ENCODE data around the gene HS6ST1. TPM values are rescaled to one million over a fixed set of nuclear protein-coding genes. Genes with fewer than 3 reads are reported as not detected.
A peak's percentile ranks its signal among the peaks of the same experiment; 100 is the strongest.
"Not testable (repeated sequence)": the region's sequence is repeated elsewhere in the genome, so short reads cannot be mapped to it uniquely, and the experiment has no call there.

Gene HS6ST1
- total and polyA plus RNA-seq, 10 donors: 7.2 to 99.5 (median 57.0) TPM

- no peak for TF ChIP-seq POLR2A (IDR thresholded peaks at IDR 0.05)
- TF ChIP-seq POLR2AphosphoS5 (IDR thresholded peaks at IDR 0.05): no peak
- TF ChIP-seq CTCF (IDR thresholded peaks at IDR 0.05 in 8 of 11, conservative IDR thresholded peaks at IDR 0.05 in 3 of 11): no peak
- Histone ChIP-seq H3K36me3 (peaks cover 0 to 9% (median 0%) of the 10 kb centered on the region in 6 donors), H3K9me3 (no peaks in the 10 kb centered on the region), H3K27ac (peak overlapping the region in 6 of 8 donors; percentile 44 to 88 (median 85)), H3K27me3 (replicated peaks in 1 of 7) (peaks cover 0 to 29% (median 0%) of the 10 kb centered on the region in 7 donors), H3K4me3 (no peak overlapping the region), H3K4me1 (peaks cover 25 to 66% (median 55%) of the 10 kb centered on the region in 6 donors)
- peak; percentile 78 for DNase-seq
- WGBS, 5 donors: 68 to 84% (median 82%) methylated on average over 4 to 11 of the region's 11 CpGs
- intact Hi-C loops (cut with DNase I; ENCODE audit: low total_unique reads): loop anchor here (10.0 kb wide), 2 partner anchors 214 to 414 kb away; no protein-coding TSS in a partner anchor
Observed at GRCh38 chr2:128320192-128320905, 1.7 kb upstream of the HS6ST1 start.

- Histone ChIP-seq H3K9me3 (no peaks in the 10 kb centered on the region), H3K4me1 (peaks cover 29 to 72% (median 62%) of the 10 kb centered on the region in 6 donors), H3K27ac (peak overlapping the region in 7 of 8 donors; percentile 19 to 88 (median 85)), H3K4me3 (peak overlapping the region in 7 of 8 donors; percentile 37 to 94 (median 83)), H3K36me3 (peaks cover 0 to 13% (median 0%) of the 10 kb centered on the region in 6 donors), H3K27me3 (replicated peaks in 1 of 7) (peaks cover 0 to 29% (median 0%) of the 10 kb centered on the region in 7 donors)
- intact Hi-C loops (cut with DNase I; ENCODE audit: low total_unique reads): loop anchor here (10.0 kb wide), 3 partner anchors 215 to 1525 kb away; no protein-coding TSS in a partner anchor
- TF ChIP-seq POLR2A (IDR thresholded peaks at IDR 0.05) (no peak), POLR2AphosphoS5 (IDR thresholded peaks at IDR 0.05) (peak in 2 of 3 donors; percentile 70 to 71)
- DNase-seq: peak; percentile 85
- 71 to 81% (median 80%) methylated on average over 16 to 38 of the region's 38 CpGs for WGBS, 5 donors
Observed at GRCh38 chr2:128319631-128320191, 1.0 kb upstream of the HS6ST1 start.

GRCh38 chr2:128318245-128318644 lies 423 bp downstream of the HS6ST1 start:
- not testable (repeated sequence) for H3K9me3 ChIP-seq
- Histone ChIP-seq H3K27ac (peak overlapping the region in 5 of 8 donors; percentile 54 to 87 (median 73)), H3K27me3 (replicated peaks in 1 of 7) (peaks cover 0 to 29% (median 0%) of the 10 kb centered on the region in 7 donors), H3K36me3 (peaks cover 0 to 21% (median 0%) of the 10 kb centered on the region in 6 donors), H3K4me3 (peak overlapping the region; percentile 37 to 94 (median 83)), H3K4me1 (peaks cover 37 to 87% (median 75%) of the 10 kb centered on the region in 6 donors)
- intact Hi-C loops (cut with DNase I; ENCODE audit: low total_unique reads): loop anchor here (10.0 kb wide), 1 partner anchor 1527 kb away; no protein-coding TSS in a partner anchor
- peak; percentile 86 for DNase-seq
- 0 to 2% (median 1%) methylated on average over 29 to 47 of the region's 55 CpGs; no CpG with 5 or more reads in 1 of the 5 donors for WGBS, 5 donors

- WGBS, 5 donors: 0 to 2% (median 1%) methylated on average over 23 to 29 of the region's 40 CpGs; no CpG with 5 or more reads in 1 of the 5 donors
- DNase-seq, H3K9me3 ChIP-seq: not testable (repeated sequence)
- H3K36me3 ChIP-seq: peaks cover 0 to 21% (median 0%) of the 10 kb centered on the region in 6 donors
- intact Hi-C loops (cut with DNase I; ENCODE audit: low total_unique reads): loop anchor here (10.0 kb wide), 1 partner anchor 1527 kb away; no protein-coding TSS in a partner anchor
- peak overlapping the region in 7 of 8 donors; percentile 29 to 74 (median 70) for H3K27ac ChIP-seq
- peaks cover 37 to 89% (median 78%) of the 10 kb centered on the region in 6 donors for H3K4me1 ChIP-seq
- peak overlapping the region; percentile 50 to 94 (median 83) for H3K4me3 ChIP-seq
- peaks cover 0 to 28% (median 0%) of the 10 kb centered on the region in 7 donors for H3K27me3 ChIP-seq (replicated peaks in 1 of 7)
Observed at GRCh38 chr2:128317899-128318225, 806 bp downstream of the HS6ST1 start.

- peaks cover 35 to 89% (median 79%) of the 10 kb centered on the region in 6 donors for H3K4me1 ChIP-seq
- H3K27ac ChIP-seq: peak overlapping the region in 7 of 8 donors; percentile 29 to 74 (median 70)
- H3K9me3 ChIP-seq: no peaks in the 10 kb centered on the region
- DNase-seq: peak; percentile 93
- H3K27me3 ChIP-seq (replicated peaks in 1 of 7): peaks cover 0 to 23% (median 0%) of the 10 kb centered on the region in 7 donors
- H3K36me3 ChIP-seq: peaks cover 0 to 21% (median 0%) of the 10 kb centered on the region in 6 donors
- intact Hi-C loops (cut with DNase I; ENCODE audit: low total_unique reads): loop anchor here (10.0 kb wide), 1 partner anchor 1527 kb away; no protein-coding TSS in a partner anchor
- H3K4me3 ChIP-seq: peak overlapping the region; percentile 50 to 94 (median 83)
- no peak for TF ChIP-seq CTCF (IDR thresholded peaks at IDR 0.05 in 8 of 11, conservative IDR thresholded peaks at IDR 0.05 in 3 of 11)
- no peak for TF ChIP-seq POLR2A (IDR thresholded peaks at IDR 0.05)
- TF ChIP-seq POLR2AphosphoS5 (IDR thresholded peaks at IDR 0.05): peak; percentile 35 to 81 (median 79)
- WGBS, 5 donors: 1 to 3% (median 3%) methylated on average over 29 to 35 of the region's 35 CpGs
Observed at GRCh38 chr2:128317181-128317898, 1.3 kb downstream of the HS6ST1 start.

Measured in spleen (tissue), 11 donors.